Common myeloid progenitor, CD34-positive (primary cell): ENCODE data around the gene DGUOK.

Experiments used
- CTCF ChIA-PET: fragments of 350-600 bp; sonication (Branson Sonifier 250); formaldehyde crosslinking; loops from one replicate; lab custom pipeline; 2021; ENCODE audit warnings: antibody characterized with exemption; lab: Charles Lee
- POLR2A ChIA-PET: fragments of 350-600 bp; sonication (Branson Sonifier 250); formaldehyde crosslinking; loops from one replicate; lab custom pipeline; 2021; ENCODE audit warnings: antibody characterized with exemption; lab: Charles Lee
- DNase-seq, 3 donors: peaks; one replicate each; pipeline versions ENCODE4 v3.0.0 to v3.0.0-alpha.2; 2013
- H3K27ac ChIP-seq, 2 experiments: 1 replicate in 1 of 2; 2 replicates in 1 of 2; pipeline ENCODE4 v1.7.0; 2013; ENCODE audit warnings: inconsistent platforms in 2 of 2, low read length in 2 of 2, mild to moderate bottlenecking in 2 of 2, low read depth in 1 of 2, moderate library complexity in 1 of 2; ENCODE audit not compliant: severe bottlenecking in 2 of 2, insufficient read depth in 1 of 2, poor library complexity in 1 of 2
- H3K27me3 ChIP-seq, 5 experiments: replicated peaks in 2 of 5; 1 replicate in 3 of 5; 2 replicates in 2 of 5; pipeline versions ENCODE4 v1.6.1 to v1.7.0; 2013; ENCODE audit warnings: low read length in 4 of 5, mild to moderate bottlenecking in 2 of 5, moderate library complexity in 2 of 5, inconsistent platforms in 1 of 5; ENCODE audit not compliant: insufficient read depth in 5 of 5, control insufficient read depth in 4 of 5
- H3K36me3 ChIP-seq, 4 experiments: 1 replicate in 2 of 4; 2 replicates in 2 of 4; pipeline versions ENCODE4 v1.6.1 to v1.7.0; 2013; ENCODE audit warnings: low read length in 3 of 4, control low read depth in 1 of 4, mild to moderate bottlenecking in 1 of 4; ENCODE audit not compliant: control insufficient read depth in 4 of 4, insufficient read depth in 4 of 4
- H3K4me1 ChIP-seq, 4 experiments: 1 replicate in 3 of 4; 2 replicates in 1 of 4; pipeline versions ENCODE4 v1.6.1 to v1.7.1; 2013; ENCODE audit warnings: low read length in 3 of 4, mild to moderate bottlenecking in 3 of 4, control low read depth in 1 of 4, inconsistent platforms in 1 of 4, moderate library complexity in 1 of 4; ENCODE audit not compliant: control insufficient read depth in 4 of 4, insufficient read depth in 4 of 4; ENCODE audit errors: control extremely low read depth in 1 of 4
- H3K4me3 ChIP-seq, 7 experiments: 1 replicate in 4 of 7; 2 replicates in 3 of 7; pipeline versions ENCODE4 v1.5.1 to v1.7.0; 2013; ENCODE audit warnings: mild to moderate bottlenecking in 7 of 7, low read length in 6 of 7, moderate library complexity in 6 of 7, inconsistent platforms in 2 of 7, low read depth in 2 of 7, control low read depth in 1 of 7; ENCODE audit not compliant: insufficient read depth in 4 of 7, control insufficient read depth in 1 of 7; ENCODE audit errors: extremely low read depth in 1 of 7
- H3K9me3 ChIP-seq, 5 experiments: 1 replicate in 4 of 5; 2 replicates in 1 of 5; pipeline versions ENCODE4 v1.6.1 to v1.7.1; 2013; ENCODE audit warnings: low read length in 4 of 5, mild to moderate bottlenecking in 2 of 5, inconsistent platforms in 1 of 5, low read depth in 1 of 5, moderate library complexity in 1 of 5; ENCODE audit not compliant: control insufficient read depth in 4 of 5, insufficient read depth in 2 of 5; ENCODE audit errors: control extremely low read depth in 1 of 5
- WGBS: methylation state at CpG from one replicate; pipeline ENCODE4 v1.1.5; 2013; ENCODE audit not compliant: insufficient coverage; 5-methylcytosine and 5-hydroxymethylcytosine counted together

DGUOK gene

GRCh38 chr2:73894475-73894850 lies 32.2 kb upstream of the DGUOK start:
- WGBS = 100% methylated on average over 2 of the region's 2 CpGs
- no peaks in the 10 kb centered on the region for H3K9me3 ChIP-seq
- no peaks in the 10 kb centered on the region for H3K36me3 ChIP-seq
- DNase-seq = no peak
- peaks cover 0 to 23% (median 16%) of the 10 kb centered on the region in 4 experiments for H3K4me1 ChIP-seq
- ChIA-PET POLR2A (no interaction called here), CTCF (interaction anchor here (1.2 kb wide), 1 partner anchor 10 kb away, joined by 3 read pairs; no protein-coding TSS in a partner anchor)
- H3K27me3 ChIP-seq = no peaks in the 10 kb centered on the region
- no peak overlapping the region for H3K4me3 ChIP-seq
- no peak overlapping the region for H3K27ac ChIP-seq

DNA sequence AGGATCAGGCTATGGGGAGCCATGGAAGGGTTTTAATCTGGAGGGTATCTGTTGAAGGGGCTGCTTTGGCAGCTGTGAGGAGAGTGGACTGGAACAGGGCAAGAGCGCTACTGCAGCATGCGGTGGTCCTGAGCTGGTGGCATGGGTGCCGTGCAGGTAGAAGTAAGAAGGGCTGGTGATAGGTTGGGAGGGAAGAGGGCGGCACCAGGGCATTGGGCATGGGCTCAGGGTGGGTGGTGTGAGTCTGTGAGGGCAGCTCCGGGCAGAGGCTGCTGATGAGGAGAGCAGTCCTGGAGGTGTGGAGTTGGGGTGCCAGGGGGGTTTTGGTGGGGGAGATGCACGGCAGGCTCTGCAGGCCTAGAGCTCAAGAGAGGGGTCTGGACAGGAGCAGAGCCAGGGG lies 31.8 kb upstream of the DGUOK start:
- CTCF ChIA-PET = no interaction called here
- 98% methylated on average over 6 of the region's 6 CpGs for WGBS
- no peak overlapping the region for H3K4me3 ChIP-seq
- POLR2A ChIA-PET = interaction anchor here (0.5 kb wide), 1 partner anchor 108 kb away, joined by 3 read pairs; no protein-coding TSS in a partner anchor
- no peak overlapping the region for H3K27ac ChIP-seq
- H3K4me1 ChIP-seq = peaks cover 0 to 23% (median 16%) of the 10 kb centered on the region in 4 experiments
- no peaks in the 10 kb centered on the region for H3K9me3 ChIP-seq
- no peaks in the 10 kb centered on the region for H3K27me3 ChIP-seq
- no peaks in the 10 kb centered on the region for H3K36me3 ChIP-seq
- DNase-seq = no peak

DNA sequence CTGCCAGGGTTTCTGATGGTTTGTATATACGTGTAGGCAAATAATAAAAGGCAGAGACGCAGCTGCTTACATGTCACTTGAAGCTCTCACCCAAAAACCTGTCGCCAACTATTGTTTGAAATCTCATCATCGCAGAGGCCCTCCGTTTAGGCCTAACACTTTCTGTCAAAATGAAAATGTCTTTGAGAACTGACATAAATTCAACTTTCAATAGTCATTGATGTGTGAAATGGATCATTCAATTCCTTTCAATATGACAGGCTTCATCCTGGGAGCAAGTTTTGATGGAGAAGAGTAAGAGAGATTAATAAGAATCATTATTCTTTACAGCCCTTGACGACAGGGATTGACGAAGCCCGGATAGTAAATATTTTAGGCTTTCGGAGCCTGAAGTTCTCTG lies 31.2 kb upstream of the DGUOK start:
- peaks cover 0 to 23% (median 16%) of the 10 kb centered on the region in 4 experiments for H3K4me1 ChIP-seq
- DNase-seq = no peak
- no peak overlapping the region for H3K4me3 ChIP-seq
- ChIA-PET POLR2A (no interaction called here), CTCF (no interaction called here)
- H3K9me3 ChIP-seq = no peaks in the 10 kb centered on the region
- no peak overlapping the region for H3K27ac ChIP-seq
- H3K27me3 ChIP-seq = no peaks in the 10 kb centered on the region
- 94% methylated on average over 4 of the region's 9 CpGs for WGBS
- H3K36me3 ChIP-seq = no peaks in the 10 kb centered on the region

DNA sequence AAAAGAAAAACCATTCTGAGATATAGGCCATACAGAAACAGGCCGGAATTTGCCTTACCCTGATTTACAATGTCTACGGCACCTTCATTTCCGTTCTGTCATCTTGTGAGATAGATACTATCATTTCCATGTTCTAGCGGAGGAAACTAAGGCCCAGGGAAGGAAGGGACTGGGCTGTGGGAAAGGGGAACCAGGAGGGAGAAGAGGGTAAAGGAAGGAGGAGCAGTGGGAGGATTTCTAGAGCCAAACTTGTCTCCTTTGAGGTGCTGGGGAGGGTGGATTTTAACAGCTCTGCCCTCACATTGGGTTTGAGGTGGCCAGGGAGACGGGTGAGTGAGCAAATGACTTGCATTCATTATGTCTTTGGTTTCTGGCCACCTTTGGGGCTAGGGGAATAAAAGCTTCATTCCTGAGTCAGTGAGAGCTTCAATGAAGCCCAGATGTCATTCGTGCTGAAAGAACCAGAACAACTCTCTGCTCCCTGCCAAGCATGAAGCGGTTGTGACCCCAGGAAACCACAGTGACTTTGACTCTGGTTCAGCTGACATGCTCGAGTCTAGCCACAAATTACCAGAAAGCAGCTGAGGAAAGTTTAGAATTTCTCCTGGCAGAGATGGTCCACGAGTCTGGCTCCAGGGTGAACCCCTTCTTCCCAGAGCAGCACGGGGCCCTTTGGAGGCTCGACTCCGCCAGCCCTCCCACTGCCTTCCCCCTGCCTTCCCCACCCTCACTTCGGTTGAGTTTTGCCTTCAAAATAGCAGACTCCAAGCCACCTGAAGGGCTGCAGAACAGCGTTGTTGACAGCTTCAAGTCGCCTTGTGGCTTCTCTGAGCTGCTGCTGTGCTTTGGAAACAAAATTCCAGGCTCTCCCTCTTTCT lies 30.1 kb upstream of the DGUOK start:
- ChIA-PET POLR2A (interaction anchor here (0.7 kb wide), 1 partner anchor 469 kb away, joined by 3 read pairs; no protein-coding TSS in a partner anchor), CTCF (no interaction called here)
- Histone ChIP-seq H3K4me1 (peaks cover 0 to 23% (median 16%) of the 10 kb centered on the region in 4 experiments), H3K9me3 (no peaks in the 10 kb centered on the region), H3K4me3 (peak overlapping the region in 2 of 7 experiments; percentile 6 to 29), H3K36me3 (no peaks in the 10 kb centered on the region), H3K27ac (no peak overlapping the region), H3K27me3 (no peaks in the 10 kb centered on the region)
- peak; percentile 40 to 88 (median 84) for DNase-seq
- 9% methylated on average over 11 of the region's 15 CpGs for WGBS

GRCh38 chr2:73897240-73897583 lies 29.5 kb upstream of the DGUOK start:
- H3K4me1 ChIP-seq = peaks cover 0 to 23% (median 16%) of the 10 kb centered on the region in 4 experiments
- no peak for DNase-seq
- H3K27ac ChIP-seq = no peak overlapping the region
- CTCF ChIA-PET = no interaction called here
- H3K27me3 ChIP-seq = no peaks in the 10 kb centered on the region
- H3K36me3 ChIP-seq = no peaks in the 10 kb centered on the region
- H3K9me3 ChIP-seq = no peaks in the 10 kb centered on the region
- H3K4me3 ChIP-seq = no peak overlapping the region
- 100% methylated on average over 3 of the region's 4 CpGs for WGBS
- POLR2A ChIA-PET = interaction anchor here (0.7 kb wide), 1 partner anchor 470 kb away, joined by 3 read pairs; no protein-coding TSS in a partner anchor

GRCh38 chr2:73897934-73898333 lies 28.7 kb upstream of the DGUOK start:
- H3K9me3 ChIP-seq = no peaks in the 10 kb centered on the region
- H3K36me3 ChIP-seq = no peaks in the 10 kb centered on the region
- WGBS = 96% methylated on average over 6 of the region's 6 CpGs
- ChIA-PET POLR2A (no interaction called here), CTCF (interaction anchor here (2.0 kb wide), 1 partner anchor 13 kb away, joined by 5 read pairs; no protein-coding TSS in a partner anchor)
- H3K27me3 ChIP-seq = no peaks in the 10 kb centered on the region
- no peak overlapping the region for H3K27ac ChIP-seq
- no peak for DNase-seq
- peaks cover 0 to 23% (median 16%) of the 10 kb centered on the region in 4 experiments for H3K4me1 ChIP-seq
- no peak overlapping the region for H3K4me3 ChIP-seq

DNA sequence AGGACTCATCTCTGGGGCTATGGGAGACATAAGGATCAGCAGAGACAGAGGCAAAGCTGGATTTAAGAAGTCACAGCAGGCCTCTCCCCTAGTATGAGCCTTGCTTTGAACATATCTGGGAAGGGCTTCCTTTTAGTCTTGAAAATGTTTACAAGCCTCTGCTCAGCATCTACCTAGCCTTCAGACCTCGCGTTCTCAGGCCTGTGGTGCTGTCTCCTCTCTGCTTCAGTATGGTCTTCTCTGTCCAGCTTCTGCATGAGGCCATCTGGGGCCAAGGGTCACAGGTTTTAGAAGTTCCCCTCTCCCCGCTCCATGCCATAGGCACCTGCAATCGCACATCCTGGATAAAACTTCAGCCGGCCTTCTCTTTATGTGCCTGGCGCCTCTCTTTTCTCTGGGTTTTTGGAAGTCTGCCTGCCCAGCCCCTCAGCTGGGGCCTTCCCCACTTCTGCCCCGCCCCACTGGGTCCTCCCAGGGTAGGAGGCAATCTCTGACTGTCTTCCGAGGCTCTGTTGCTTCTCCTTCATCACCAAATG lies 26.8 kb upstream of the DGUOK start:
- Histone ChIP-seq H3K27ac (no peak overlapping the region), H3K4me3 (no peak overlapping the region), H3K27me3 (no peaks in the 10 kb centered on the region), H3K9me3 (no peaks in the 10 kb centered on the region), H3K4me1 (peaks cover 0 to 23% (median 16%) of the 10 kb centered on the region in 4 experiments), H3K36me3 (no peaks in the 10 kb centered on the region)
- no peak for DNase-seq
- ChIA-PET POLR2A (no interaction called here), CTCF (interaction anchor here (2.0 kb wide), 1 partner anchor 11 kb away, joined by 5 read pairs; no protein-coding TSS in a partner anchor)
- 95% methylated on average over 6 of the region's 8 CpGs for WGBS
